Measurements from ENCODE around the gene OGDH. TPM values are rescaled to one million over a fixed set of nuclear protein-coding genes. Genes with fewer than 3 reads are reported as not detected.

Gene OGDH
- total RNA-seq, 3 donors from 2014 or later, result 141 to 186 (median 159) TPM

GRCh38 chr7:44646921-44647636 lies 40.7 kb downstream of the OGDH start:
- H3K4me1 ChIP-seq (ENCODE audit: low read depth), result no peaks in the 10 kb centered on the region
- no peaks in the 10 kb centered on the region for H3K9me3 ChIP-seq
- H3K4me3 ChIP-seq, result no peak overlapping the region
- ATAC-seq (no peak), DNase-seq (no peak)
- intact Hi-C loops (cut with DNase I, micrococcal nuclease), result no loop called here
- peaks cover 4% of the 10 kb centered on the region for H3K36me3 ChIP-seq (ENCODE audit: low read depth)
- no peak for TF ChIP-seq CTCF (IDR thresholded peaks at IDR 0.05)

- DNase-seq (no peak), ATAC-seq (no peak)
- intact Hi-C loops (cut with DNase I, micrococcal nuclease), result no loop called here
- no peak overlapping the region for H3K4me3 ChIP-seq
- H3K4me1 ChIP-seq (ENCODE audit: low read depth), result no peaks in the 10 kb centered on the region
- no peak for TF ChIP-seq CTCF (IDR thresholded peaks at IDR 0.05)
- no peaks in the 10 kb centered on the region for H3K9me3 ChIP-seq
- H3K36me3 ChIP-seq (ENCODE audit: low read depth), result peaks cover 4% of the 10 kb centered on the region
Measured at GRCh38 chr7:44647981-44648714, 41.7 kb downstream of the OGDH start.

- Histone ChIP-seq H3K9me3 (no peaks in the 10 kb centered on the region), H3K4me1 (ENCODE audit: low read depth) (no peaks in the 10 kb centered on the region), H3K4me3 (no peak overlapping the region), H3K36me3 (ENCODE audit: low read depth) (peaks cover 4% of the 10 kb centered on the region)
- no peak for ATAC-seq
- no peak for TF ChIP-seq CTCF (IDR thresholded peaks at IDR 0.05)
- DNase-seq, result no peak
- intact Hi-C loops (cut with DNase I, micrococcal nuclease), result no loop called here
Measured at GRCh38 chr7:44650242-44650641, 43.8 kb downstream of the OGDH start.

GRCh38 chr7:44650772-44651171 lies 44.3 kb downstream of the OGDH start:
- Histone ChIP-seq H3K36me3 (ENCODE audit: low read depth) (peaks cover 4% of the 10 kb centered on the region), H3K4me1 (ENCODE audit: low read depth) (no peaks in the 10 kb centered on the region), H3K9me3 (no peaks in the 10 kb centered on the region), H3K4me3 (no peak overlapping the region)
- intact Hi-C loops (cut with DNase I, micrococcal nuclease), result no loop called here
- TF ChIP-seq CTCF (IDR thresholded peaks at IDR 0.05), result no peak
- no peak for ATAC-seq
- no peak for DNase-seq

- no peak for TF ChIP-seq CTCF (IDR thresholded peaks at IDR 0.05)
- Histone ChIP-seq H3K9me3 (no peaks in the 10 kb centered on the region), H3K4me1 (ENCODE audit: low read depth) (no peaks in the 10 kb centered on the region), H3K4me3 (no peak overlapping the region), H3K36me3 (ENCODE audit: low read depth) (peaks cover 4% of the 10 kb centered on the region)
- DNase-seq (no peak), ATAC-seq (no peak)
- intact Hi-C loops (cut with DNase I, micrococcal nuclease), result no loop called here
Measured at GRCh38 chr7:44652535-44652934, 46.1 kb downstream of the OGDH start.
